Stimulated activated CD8-positive, alpha-beta memory T cell treated with anti-CD3 and anti-CD28 coated beads, Interleukin-12 subunit alpha, Interleukin-12 subunit beta, amount 100 ng/mL, for 4 hours (primary cell): ENCODE data around the gene CFAP68.
"Not testable (repeated sequence)": the region's sequence is repeated elsewhere in the genome, so short reads cannot be mapped to it uniquely, and the experiment has no call there.

Experiments used
- DNase-seq: peaks from one replicate; pipeline ENCODE4 v3.0.0-alpha.2; 2020; ENCODE audit warnings: low read depth

CFAP68 gene

DNA sequence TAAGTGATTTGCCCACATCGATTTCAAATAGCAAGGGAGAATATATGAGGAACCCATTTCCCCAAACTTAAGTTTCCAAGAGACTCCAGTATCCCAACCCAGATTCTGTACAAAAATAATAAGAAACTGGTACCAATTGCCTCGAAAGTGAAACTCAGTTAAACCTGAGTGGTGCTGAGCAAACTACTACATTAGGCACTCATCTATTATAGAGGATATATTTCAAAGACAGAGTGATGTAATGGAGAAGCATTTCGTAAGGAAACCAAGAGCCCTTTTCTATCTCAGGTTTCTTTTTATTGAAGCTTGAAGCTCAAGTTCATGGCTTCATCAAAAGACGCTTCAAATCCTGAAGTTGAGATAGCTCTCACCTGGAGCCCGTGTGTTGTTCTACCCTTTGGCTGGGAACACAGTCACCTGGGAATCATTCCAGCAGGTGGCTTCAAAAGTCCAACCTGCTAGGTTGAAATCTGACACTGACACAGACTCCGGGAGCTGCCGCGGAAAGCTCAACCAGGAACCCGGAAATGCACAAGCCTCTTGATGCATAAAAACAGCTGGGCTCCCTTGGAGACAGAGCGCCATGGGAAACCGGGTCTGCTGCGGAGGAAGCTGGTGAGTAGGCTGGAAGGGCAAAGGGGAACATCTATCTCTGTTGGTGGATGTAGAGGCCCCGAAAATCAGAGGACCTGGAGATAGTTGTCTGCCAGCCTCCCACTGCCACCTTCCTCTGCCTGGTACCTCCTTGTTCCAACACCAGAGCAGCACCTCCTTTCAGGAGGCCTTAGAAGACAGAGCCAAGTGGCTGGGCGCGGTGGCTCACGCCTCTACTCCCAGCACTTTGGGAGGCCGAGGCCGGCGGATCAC lies 39.3 kb downstream of the CFAP68 start, which contains the start of gene C11orf52:
Gene C11orf52 (plus strand): TSS at position 524 of the 867 bp plus-strand sequence. CDS start 60 bp downstream, at position 584.
- no peak for DNase-seq

DNA sequence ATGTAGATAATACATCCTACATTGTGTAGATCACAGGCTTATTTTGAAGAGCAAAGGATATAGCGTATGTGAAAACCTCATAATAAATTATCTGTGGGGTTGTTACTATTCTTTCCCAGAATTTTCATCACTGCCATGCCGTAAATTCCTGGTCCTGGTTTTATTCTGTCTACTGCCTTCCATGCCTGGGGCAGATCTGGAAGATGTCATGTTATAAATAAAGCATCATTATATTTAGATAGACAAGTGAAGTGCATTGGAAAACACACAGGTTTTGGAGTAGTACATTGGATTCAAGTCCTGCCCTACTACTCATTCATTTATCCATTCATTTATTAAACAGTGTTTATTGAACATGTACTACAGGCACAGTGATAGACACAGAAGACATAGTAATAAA lies 41.6 kb downstream of the CFAP68 start:
- no peak for DNase-seq

DNA sequence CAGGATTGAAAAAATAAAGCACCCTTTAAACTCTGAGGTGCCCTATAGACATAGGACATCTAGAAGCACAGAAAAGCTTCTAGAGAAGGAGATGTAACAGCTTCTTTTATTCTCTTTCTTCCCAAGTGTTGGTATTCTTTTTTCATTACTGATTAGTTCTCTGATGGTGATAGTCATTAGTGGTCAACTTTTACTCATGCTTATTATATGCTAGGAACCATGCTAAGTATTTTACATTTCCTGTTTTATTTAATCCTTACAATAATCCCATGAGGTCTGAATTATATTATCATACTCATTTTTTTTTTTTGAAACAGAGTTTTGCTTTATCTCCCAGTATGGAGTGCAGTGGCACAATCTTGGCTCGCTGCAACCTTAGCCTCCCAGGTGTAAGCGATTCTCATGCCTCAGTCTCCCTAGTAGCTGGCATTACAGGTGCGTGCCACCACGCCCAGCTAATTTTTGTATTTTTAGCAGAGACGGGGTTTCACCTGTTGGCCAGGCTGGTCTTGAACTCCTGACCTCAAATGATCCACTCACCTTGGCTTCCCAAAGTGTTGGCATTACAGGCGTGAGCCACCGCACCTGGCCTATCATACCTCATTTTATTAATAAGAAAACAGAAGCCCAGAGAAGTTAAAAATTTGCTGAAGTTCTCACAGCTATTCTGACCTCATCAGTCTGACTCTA lies 42.3 kb downstream of the CFAP68 start:
- no peak for DNase-seq

DNA sequence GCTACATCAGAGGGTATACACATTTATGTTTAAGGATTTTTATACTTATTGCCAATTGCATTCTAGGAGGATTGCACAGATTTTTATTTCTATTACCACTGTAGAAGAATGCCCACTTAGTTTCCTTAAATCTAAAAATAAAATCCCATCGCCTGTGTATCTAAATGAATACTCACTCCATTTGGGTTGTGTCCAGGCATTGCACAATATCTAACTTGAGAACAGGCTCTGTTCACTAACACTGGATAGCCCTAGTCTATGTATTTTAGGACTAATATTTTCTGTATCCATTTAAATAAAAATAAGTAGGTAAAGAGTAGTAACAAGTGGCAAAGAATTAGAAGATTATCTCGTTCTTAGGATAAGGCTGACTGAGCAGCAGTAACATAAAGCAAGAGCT lies 43.5 kb downstream of the CFAP68 start:
- DNase-seq = no peak

DNA sequence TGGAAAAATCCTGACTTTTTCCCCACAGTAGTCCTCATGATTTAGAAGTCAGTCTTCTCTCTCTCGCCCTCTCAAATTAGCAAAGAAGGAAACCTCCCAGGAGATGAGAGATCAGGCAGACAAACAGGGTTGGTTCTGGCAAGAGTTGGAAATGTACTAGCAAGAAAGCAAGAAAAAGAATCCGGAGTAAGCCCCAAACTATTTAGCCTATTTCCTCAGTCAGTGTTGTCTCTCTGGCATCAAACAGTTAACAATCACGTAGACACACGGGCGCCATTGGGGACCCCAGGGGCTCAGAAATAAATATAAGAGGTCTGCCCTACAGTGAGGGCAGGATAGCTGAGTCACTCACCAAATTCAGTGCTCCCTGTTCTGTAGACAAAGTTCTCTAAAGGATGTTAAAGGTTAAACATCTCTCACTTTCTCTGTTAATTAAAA lies 44.0 kb downstream of the CFAP68 start:
- no peak for DNase-seq

DNA sequence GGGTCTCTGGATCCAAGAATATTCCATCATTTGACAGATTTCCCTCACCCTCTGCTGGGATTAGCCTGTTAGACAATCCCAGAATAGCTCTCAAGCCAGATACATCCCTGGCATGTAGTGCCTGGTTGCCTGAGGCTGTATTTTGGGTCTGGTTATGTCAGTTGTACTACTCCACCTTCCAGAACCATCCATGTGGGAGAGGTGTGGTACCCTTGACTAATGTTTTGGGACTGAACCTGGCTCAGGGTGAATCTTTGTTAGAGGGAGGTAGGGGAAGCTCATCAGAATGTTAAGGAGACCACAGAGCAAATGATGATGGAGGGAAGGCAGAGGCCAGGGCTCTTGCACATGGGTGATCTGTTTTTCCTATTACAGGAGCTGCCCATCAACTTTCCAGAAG lies 44.6 kb downstream of the CFAP68 start:
- DNase-seq = no peak

DNA sequence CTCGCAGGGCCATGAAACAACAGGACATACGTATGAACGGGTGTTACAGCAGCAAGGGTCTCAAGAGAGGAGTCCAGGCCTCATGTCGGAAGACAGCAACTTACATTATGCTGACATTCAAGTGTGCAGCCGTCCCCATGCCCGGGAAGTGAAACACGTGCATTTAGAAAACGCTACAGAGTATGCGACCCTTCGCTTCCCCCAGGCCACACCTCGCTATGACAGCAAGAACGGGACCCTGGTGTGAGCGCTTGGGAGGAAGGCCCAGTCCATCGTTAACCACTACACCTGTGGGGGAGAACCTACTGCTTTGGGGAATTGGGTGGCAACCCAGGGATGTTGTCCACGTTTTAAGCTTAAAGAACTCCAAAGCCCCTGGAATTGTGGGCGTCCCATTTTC lies 46.6 kb downstream of the CFAP68 start:
- DNase-seq = no peak

DNA sequence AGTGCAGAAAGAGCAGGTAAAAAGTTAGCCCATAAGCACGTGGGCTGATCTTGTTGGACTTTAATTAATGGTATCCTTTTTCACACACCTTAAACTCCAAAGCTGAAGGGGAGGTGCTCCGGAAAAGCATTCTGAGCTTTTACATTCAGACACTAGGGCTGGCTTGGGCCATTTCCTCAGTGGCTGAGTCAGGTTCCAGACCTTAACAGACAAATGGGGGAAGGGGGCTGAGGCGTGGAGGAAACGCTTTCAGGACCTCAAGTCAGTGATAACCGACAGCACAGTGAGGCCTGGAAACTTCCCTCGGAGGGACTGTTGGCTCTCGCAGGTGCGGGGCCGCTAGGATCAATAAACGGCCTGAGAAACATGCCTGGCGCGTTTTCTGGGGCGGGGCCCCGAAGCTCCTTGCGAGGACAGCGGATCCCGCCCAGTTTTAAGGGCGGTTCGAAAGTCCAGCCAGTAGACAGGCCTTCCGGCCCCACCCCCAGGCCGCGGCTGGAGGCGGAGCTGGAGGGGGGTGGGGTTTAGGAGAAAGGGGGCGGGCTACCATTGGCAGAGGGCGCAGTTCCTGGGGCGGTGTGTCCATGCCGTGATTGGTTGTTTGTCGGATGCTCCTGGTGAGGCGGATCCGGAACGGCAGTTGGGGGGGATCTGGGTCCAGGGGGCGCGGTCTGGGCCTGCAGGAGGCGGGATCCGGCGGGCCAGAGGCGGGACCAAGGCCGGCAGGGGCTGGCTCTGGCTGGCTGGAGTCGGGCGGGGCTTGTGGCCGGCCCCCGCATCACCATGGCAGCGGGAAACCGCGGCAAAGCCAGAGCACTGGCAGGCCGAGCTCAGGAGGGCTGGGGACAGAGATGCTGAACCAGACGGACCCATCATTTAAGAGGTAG lies 47.4 kb downstream of the CFAP68 start:
- peak; percentile 92 for DNase-seq

DNA sequence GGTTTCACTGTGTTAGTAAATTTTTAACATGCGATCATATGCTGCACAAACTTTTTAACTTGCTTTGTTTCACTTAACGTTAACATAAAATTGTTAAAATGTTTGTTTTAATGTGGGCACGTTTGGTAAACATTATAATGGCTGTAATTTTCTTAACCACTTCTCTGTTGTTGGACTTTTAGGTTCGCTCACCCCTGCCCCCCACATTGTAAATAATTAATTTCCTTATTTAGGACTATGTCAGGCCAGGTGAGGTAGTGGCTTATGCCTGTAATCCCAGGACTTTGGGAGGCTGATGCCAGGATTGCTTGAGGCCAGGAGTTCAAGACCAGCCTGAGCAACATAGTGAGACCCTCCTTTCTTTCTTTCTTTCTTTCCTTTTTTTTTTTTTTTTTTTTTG lies 51.1 kb downstream of the CFAP68 start:
- DNase-seq = no peak

DNA sequence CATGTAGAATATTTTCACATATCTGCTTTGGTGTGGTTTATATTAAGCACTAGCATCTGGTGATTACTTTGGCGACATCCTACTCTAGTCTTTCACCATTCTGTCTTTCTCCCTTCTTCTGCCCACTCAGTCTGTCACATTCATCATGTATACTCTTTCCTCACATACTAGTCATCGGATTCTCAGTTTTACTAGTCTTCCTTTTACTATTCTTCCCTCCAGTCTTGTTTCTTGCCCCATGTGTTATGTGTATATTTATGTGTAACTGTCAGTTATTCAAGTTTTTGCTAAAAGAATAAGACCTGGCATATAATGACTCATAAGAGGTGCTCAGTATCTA lies 53.2 kb downstream of the CFAP68 start:
- no peak for DNase-seq

DNA sequence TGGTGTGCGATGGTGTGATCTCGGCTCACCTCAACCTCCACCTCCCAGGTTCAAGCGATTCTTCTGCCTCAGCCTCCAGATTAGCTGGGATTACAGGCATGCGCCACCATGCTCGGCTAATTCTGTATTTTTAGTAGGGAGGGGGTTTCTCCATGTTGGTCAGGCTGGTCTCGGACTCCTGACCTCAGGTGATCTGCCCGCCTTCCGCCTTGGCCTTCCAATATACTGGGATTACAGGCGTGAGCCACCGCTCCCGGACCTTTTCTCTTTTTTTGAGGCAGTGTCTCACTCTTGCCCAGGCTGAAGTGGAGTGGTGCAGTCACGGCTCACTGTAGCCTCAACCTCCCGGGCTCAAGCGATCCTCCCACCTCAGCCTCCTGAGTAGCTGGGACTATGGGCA lies 53.8 kb downstream of the CFAP68 start:
- DNase-seq = not testable (repeated sequence)

DNA sequence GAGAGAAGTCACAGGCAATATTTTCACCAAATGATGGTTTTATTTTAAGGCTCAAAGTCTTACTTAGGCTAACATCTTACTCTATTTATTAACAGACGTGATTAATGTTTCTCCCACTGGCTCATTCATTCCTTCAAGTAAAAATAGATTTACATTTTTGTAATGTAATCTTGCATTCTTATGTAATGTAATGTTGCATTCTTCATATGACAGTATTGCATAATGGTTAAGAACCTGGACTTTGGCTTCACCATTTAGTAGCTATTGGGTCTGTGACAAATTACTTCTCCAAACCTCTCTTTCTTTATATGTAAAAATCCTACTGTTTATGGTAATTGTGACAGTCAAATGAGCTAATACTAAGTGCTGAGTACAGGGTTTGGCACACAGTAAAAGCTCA lies 54.5 kb downstream of the CFAP68 start:
- DNase-seq = no peak

DNA sequence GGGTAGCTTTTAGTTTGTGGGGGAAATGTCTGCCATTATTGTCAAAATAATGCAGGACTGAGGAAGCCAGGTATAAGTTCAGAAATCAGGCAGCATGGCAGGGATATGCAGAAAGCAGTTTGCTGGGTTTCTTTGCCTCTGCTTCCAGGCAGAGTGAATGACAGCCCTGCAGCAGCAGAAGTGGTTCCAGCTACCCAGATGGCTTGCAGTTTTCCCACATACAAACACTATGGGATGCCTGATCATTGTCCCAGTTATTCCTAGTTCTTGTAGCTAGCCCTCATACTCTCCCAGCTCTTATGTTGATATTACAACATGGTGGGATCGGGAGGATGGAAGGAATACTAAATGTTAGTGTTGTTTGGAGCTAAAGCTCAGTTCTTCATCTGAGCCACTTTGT lies 55.0 kb downstream of the CFAP68 start:
- no peak for DNase-seq
